ENCODE measurements around the gene CXCL11. TPM values are rescaled to one million over a fixed set of nuclear protein-coding genes. Genes with fewer than 3 reads are reported as not detected.

CXCL11 gene
- polyA plus RNA-seq, 1 donor (not counting 4 experiments of a cell fraction or from before 2014, with no cell fraction given), result 0.93 TPM

DNA sequence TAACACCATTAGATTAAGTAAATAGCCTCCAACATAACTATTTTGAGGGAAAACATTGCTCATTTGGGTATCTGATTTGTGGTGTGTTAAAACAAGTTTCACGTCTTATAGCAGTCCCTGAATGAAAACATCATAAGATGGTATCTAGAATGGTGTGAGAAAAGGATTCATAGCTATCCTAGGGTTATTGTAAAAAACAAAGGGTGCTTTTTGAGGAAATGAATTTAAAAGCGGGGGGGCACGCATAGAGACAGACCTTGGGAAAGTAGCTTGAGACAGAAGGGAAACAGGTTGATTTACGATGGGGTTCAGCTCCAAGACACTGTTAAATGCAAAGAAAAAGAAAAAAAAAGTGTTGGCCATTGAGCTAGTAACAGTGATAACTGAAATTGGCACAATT is 11.8 kb downstream of the CXCL11 start:
- H3K4me3 ChIP-seq (ENCODE audit: control insufficient read depth in 2 of 3, extremely low read depth in 1 of 3, insufficient read depth in 2 of 3, low read depth in 1 of 3, low read length in 3 of 3), result no peak overlapping the region
- H3K36me3 ChIP-seq (ENCODE audit: control insufficient read depth in 2 of 2, extremely low read depth in 1 of 2, insufficient read depth in 2 of 2, low read length in 2 of 2), result no peaks in the 10 kb centered on the region
- no peaks in the 10 kb centered on the region for H3K9me1 ChIP-seq (ENCODE audit: control insufficient read depth, extremely low read depth, insufficient read depth, low read length)
- no peaks in the 10 kb centered on the region for H3K27me3 ChIP-seq (ENCODE audit: control insufficient read depth, extremely low read depth, insufficient read depth, low read length)
- peaks cover 7% of the 10 kb centered on the region for H3K4me1 ChIP-seq (ENCODE audit: control insufficient read depth, extremely low read depth, insufficient read depth, low read length)
- H3K4me2 ChIP-seq (ENCODE audit: control insufficient read depth, extremely low read depth, insufficient read depth, low read depth, low read length), result no peak overlapping the region
- no peak for TF ChIP-seq CTCF (optimal IDR thresholded peaks at IDR 0.05 in 1 of 3, IDR thresholded peaks at IDR 0.05 in 1 of 3, conservative IDR thresholded peaks at IDR 0.05 in 1 of 3; ENCODE audit: extremely low read depth in 1 of 3, insufficient read depth in 2 of 3, low read length in 3 of 3)
- TF ChIP-seq EZH2 (IDR thresholded peaks at IDR 0.05; ENCODE audit: low read length), result no peak
- dilution Hi-C loops (cut with MboI; ENCODE audit: extremely low pct_ligation_motif_present, low sequenced_read_pairs), result no loop called here
- no peaks in the 10 kb centered on the region for H3K79me2 ChIP-seq (ENCODE audit: control insufficient read depth, insufficient read depth, low read length)
- no peaks in the 10 kb centered on the region for H4K20me1 ChIP-seq (ENCODE audit: control insufficient read depth, extremely low read depth, insufficient read depth, low read length)
- no peak overlapping the region for H3K9ac ChIP-seq (ENCODE audit: control insufficient read depth, extremely low read depth, insufficient read depth, low read length)
- no peak overlapping the region for H3K27ac ChIP-seq (ENCODE audit: control insufficient read depth, insufficient read depth, low read length)
- no peak overlapping the region for H2AFZ ChIP-seq (ENCODE audit: control insufficient read depth, low read length)
- H3K9me3 ChIP-seq (ENCODE audit: control insufficient read depth, low read depth, low read length), result no peaks in the 10 kb centered on the region
- DNase-seq (ENCODE audit: low read depth, low spot score) (no peak), FAIRE-seq (no peak)

GRCh38 chr4:76023389-76023788 is 12.5 kb downstream of the CXCL11 start, which contains the start of gene CXCL10:
TSS of gene CXCL10 (minus strand) at chr4:76023497. CDS start at chr4:76023431, 66 bp downstream.
- no peak within 1 kb of the TSS for H3K4me2 ChIP-seq (ENCODE audit: control insufficient read depth, extremely low read depth, insufficient read depth, low read depth, low read length)
- no peaks in the 10 kb centered on the region for H4K20me1 ChIP-seq (ENCODE audit: control insufficient read depth, extremely low read depth, insufficient read depth, low read length)
- H3K4me1 ChIP-seq (ENCODE audit: control insufficient read depth, extremely low read depth, insufficient read depth, low read length), result peaks cover 3% of the 10 kb centered on the region
- no peaks in the 10 kb centered on the region for H3K9me1 ChIP-seq (ENCODE audit: control insufficient read depth, extremely low read depth, insufficient read depth, low read length)
- no peak within 1 kb of the TSS for H2AFZ ChIP-seq (ENCODE audit: control insufficient read depth, low read length)
- FAIRE-seq (no peak), DNase-seq (ENCODE audit: low read depth, low spot score) (no peak)
- TF ChIP-seq CTCF (optimal IDR thresholded peaks at IDR 0.05 in 1 of 3, IDR thresholded peaks at IDR 0.05 in 1 of 3, conservative IDR thresholded peaks at IDR 0.05 in 1 of 3; ENCODE audit: extremely low read depth in 1 of 3, insufficient read depth in 2 of 3, low read length in 3 of 3) (no peak), EZH2 (IDR thresholded peaks at IDR 0.05; ENCODE audit: low read length) (no peak)
- H3K27me3 ChIP-seq (ENCODE audit: control insufficient read depth, extremely low read depth, insufficient read depth, low read length), result no peaks in the 10 kb centered on the region
- H3K9me3 ChIP-seq (ENCODE audit: control insufficient read depth, low read depth, low read length), result no peaks in the 10 kb centered on the region
- H3K9ac ChIP-seq (ENCODE audit: control insufficient read depth, extremely low read depth, insufficient read depth, low read length), result no peak within 1 kb of the TSS
- H3K4me3 ChIP-seq (ENCODE audit: control insufficient read depth in 2 of 3, extremely low read depth in 1 of 3, insufficient read depth in 2 of 3, low read depth in 1 of 3, low read length in 3 of 3), result no peak within 1 kb of the TSS
- H3K36me3 ChIP-seq (ENCODE audit: control insufficient read depth in 2 of 2, extremely low read depth in 1 of 2, insufficient read depth in 2 of 2, low read length in 2 of 2), result no peaks in the 10 kb centered on the region
- no peak within 1 kb of the TSS for H3K27ac ChIP-seq (ENCODE audit: control insufficient read depth, insufficient read depth, low read length)
- dilution Hi-C loops (cut with MboI; ENCODE audit: extremely low pct_ligation_motif_present, low sequenced_read_pairs), result no loop called here
- H3K79me2 ChIP-seq (ENCODE audit: control insufficient read depth, insufficient read depth, low read length), result no peaks in the 10 kb centered on the region

Measured in keratinocyte (primary cell).